Activated naive CD8-positive, alpha-beta T cell treated with anti-CD3 and anti-CD28 coated beads, Interleukin-2, amount 50 U/mL, for 24 hours (primary cell): Measurements from ENCODE around the gene KLHDC7B.
A peak's percentile ranks its signal among the peaks of the same experiment; 100 is the strongest.
"Not testable (repeated sequence)": the region's sequence is repeated elsewhere in the genome, so short reads cannot be mapped to it uniquely, and the experiment has no call there.

Experiments
- ATAC-seq: fragments of 150-1000 bp; cut with Tn5 transposase; one replicate; pipeline ENCODE4 v1.10.0; 2021
- DNase-seq: peaks from one replicate; pipeline ENCODE4 v3.0.0; 2021
- H3K27ac Mint-ChIP-seq: one replicate; pipeline ENCODE4 v1.8.0; 2021; ENCODE audit warnings: mild to moderate bottlenecking, mixed read lengths
- H3K27me3 Mint-ChIP-seq: one replicate; pipeline ENCODE4 v1.8.0; 2021; ENCODE audit warnings: mixed read lengths
- H3K36me3 Mint-ChIP-seq: one replicate; pipeline ENCODE4 v1.8.0; 2021; ENCODE audit warnings: low read depth, mixed read lengths
- H3K4me1 Mint-ChIP-seq: one replicate; pipeline ENCODE4 v1.8.0; 2021; ENCODE audit warnings: mixed read lengths
- H3K4me3 Mint-ChIP-seq: one replicate; pipeline ENCODE4 v1.8.0; 2021; ENCODE audit warnings: mild to moderate bottlenecking, moderate library complexity, mixed read lengths
- H3K9me3 Mint-ChIP-seq: one replicate; pipeline ENCODE4 v1.8.0; 2021; ENCODE audit warnings: mixed read lengths

The KLHDC7B gene

DNA sequence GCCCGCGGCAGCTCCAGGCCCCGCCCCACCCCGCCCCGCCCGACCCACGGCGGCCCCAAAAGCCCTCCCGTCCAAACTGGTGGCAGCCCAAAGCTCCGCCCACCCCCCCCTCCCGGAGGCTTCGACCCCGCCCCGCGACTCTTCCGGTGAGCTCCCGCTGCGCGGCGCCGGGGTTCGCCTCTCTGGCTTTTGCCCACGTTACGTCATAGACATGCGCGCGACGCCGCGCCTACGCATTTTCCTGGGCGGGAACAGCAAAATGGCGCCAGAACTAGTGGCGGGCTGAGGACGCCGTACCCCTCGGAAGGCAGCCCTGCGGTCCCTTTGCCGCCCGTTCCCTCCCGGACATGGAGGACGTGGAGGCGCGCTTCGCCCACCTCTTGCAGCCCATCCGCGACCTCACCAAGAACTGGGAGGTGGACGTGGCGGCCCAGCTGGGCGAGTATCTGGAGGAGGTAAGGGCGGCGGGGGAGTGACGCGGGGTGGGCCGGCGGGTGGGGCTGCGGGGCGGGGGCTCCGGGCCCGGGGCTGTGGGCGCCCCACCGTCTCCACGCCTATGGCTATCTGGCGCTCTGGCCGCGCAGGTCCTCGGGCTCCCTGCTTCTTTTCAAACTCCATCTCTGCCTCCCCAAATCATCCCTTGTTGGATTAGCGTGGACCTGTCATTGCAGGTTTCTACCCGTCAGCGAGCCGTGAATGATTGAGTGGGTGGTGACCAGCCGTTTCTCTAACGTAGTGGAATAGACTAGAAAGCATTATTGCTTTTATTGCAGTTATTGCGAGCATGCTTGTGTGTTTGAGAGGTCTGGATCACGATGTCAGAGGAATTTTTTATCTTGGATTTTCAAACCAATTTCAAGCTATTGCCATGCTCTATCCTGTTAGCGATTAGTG lies 37.5 kb upstream of the KLHDC7B start, which contains the start of gene NCAPH2:
TSS of gene NCAPH2 (plus strand) at position 234 of the 894 bp plus-strand sequence. CDS start at position 348, 114 bp downstream.
- no peaks in the 10 kb centered on the region for H3K27me3 Mint-ChIP-seq
- peak; percentile 99 for DNase-seq
- H3K4me3 Mint-ChIP-seq, result peak within 1 kb of the TSS; percentile 93
- peaks cover 27% of the 10 kb centered on the region for H3K4me1 Mint-ChIP-seq
- H3K9me3 Mint-ChIP-seq, result no peaks in the 10 kb centered on the region
- peak; percentile 61 for ATAC-seq
- peaks cover 13% of the 10 kb centered on the region for H3K36me3 Mint-ChIP-seq
- H3K27ac Mint-ChIP-seq, result peak within 1 kb of the TSS; percentile 87

- Mint-ChIP-seq H3K4me1 (peaks cover 27% of the 10 kb centered on the region), H3K9me3 (no peaks in the 10 kb centered on the region), H3K36me3 (peaks cover 13% of the 10 kb centered on the region), H3K27me3 (no peaks in the 10 kb centered on the region), H3K4me3 (peak overlapping the region; percentile 92), H3K27ac (peak overlapping the region; percentile 87)
- ATAC-seq (no peak), DNase-seq (no peak)
Observed at GRCh38 chr22:50508897-50509296, 36.8 kb upstream of the KLHDC7B start.

GRCh38 chr22:50513175-50513574 lies 32.5 kb upstream of the KLHDC7B start:
- peaks cover 26% of the 10 kb centered on the region for H3K36me3 Mint-ChIP-seq
- DNase-seq, result no peak

GRCh38 chr22:50516068-50516467 lies 29.6 kb upstream of the KLHDC7B start:
- peaks cover 26% of the 10 kb centered on the region for H3K36me3 Mint-ChIP-seq
- peaks cover 16% of the 10 kb centered on the region for H3K4me1 Mint-ChIP-seq
- H3K27me3 Mint-ChIP-seq, result no peaks in the 10 kb centered on the region
- ATAC-seq (no peak), DNase-seq (no peak)
- no peaks in the 10 kb centered on the region for H3K9me3 Mint-ChIP-seq
- no peak overlapping the region for H3K27ac Mint-ChIP-seq
- H3K4me3 Mint-ChIP-seq, result no peak overlapping the region

More at GRCh38 chr22:50513175-50513574, 32.5 kb upstream of the KLHDC7B start:
- no peak for ATAC-seq
- Mint-ChIP-seq H3K4me3 (no peak overlapping the region), H3K27ac (no peak overlapping the region), H3K9me3 (no peaks in the 10 kb centered on the region), H3K4me1 (peaks cover 30% of the 10 kb centered on the region), H3K27me3 (no peaks in the 10 kb centered on the region)

DNA sequence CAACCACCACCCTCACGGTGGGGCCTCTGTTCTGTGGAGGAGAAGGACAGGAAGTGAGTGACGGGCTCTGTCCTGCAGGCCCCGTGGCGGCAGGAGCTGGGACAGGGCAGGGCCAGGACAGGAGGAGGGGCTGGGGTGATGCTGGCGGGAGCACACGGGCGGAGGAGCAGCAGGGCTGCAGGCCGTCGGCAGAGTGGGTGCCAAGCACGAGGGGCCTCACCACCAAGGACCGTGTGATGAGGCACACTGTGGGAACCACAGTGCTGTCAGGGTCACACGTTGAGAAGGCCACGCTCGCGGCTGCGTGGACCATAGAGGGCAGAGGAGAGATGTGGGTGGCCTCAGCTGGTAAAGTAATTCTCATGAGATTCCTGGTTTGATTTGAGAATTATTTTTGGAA lies 28.8 kb upstream of the KLHDC7B start:
- no peak overlapping the region for H3K27ac Mint-ChIP-seq
- no peaks in the 10 kb centered on the region for H3K9me3 Mint-ChIP-seq
- H3K4me3 Mint-ChIP-seq, result no peak overlapping the region
- peaks cover 27% of the 10 kb centered on the region for H3K36me3 Mint-ChIP-seq
- ATAC-seq (no peak), DNase-seq (no peak)
- no peaks in the 10 kb centered on the region for H3K27me3 Mint-ChIP-seq
- H3K4me1 Mint-ChIP-seq, result peaks cover 15% of the 10 kb centered on the region

DNA sequence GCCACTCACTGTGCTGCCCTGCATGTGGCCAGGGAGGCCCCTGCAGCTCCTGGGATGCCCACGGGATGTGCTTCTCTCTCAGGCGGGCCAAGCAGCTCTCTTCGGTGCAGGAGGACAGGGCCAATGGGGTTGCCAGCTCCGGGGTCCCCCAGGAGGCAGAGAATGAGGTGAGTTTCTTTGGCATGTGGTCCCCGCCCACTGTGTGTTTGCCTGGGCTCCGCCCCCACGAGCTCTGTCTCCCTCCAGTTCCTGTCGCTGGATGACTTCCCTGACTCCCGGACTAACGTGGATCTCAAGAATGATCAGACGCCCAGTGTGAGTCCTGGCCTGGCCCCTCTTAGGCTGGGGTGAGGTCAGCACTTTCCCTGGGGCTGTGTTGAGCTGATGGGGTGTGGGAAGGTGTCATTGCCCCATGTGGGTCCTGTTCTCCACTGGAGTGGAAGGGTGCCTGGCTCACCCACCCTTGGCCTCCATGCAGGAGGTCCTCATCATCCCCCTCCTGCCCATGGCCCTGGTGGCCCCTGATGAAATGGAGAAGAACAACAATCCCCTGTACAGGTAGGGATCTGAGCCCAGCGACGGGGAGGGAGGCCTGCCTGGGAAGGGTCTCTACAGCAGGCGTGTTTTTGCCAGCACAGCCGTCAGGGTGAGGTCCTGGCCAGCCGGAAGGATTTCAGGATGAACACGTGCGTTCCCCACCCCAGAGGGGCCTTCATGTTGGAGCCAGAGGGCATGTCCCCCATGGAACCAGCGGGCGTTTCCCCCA lies 28.0 kb upstream of the KLHDC7B start:
- H3K27ac Mint-ChIP-seq, result no peak overlapping the region
- H3K27me3 Mint-ChIP-seq, result no peaks in the 10 kb centered on the region
- peaks cover 22% of the 10 kb centered on the region for H3K36me3 Mint-ChIP-seq

DNA sequence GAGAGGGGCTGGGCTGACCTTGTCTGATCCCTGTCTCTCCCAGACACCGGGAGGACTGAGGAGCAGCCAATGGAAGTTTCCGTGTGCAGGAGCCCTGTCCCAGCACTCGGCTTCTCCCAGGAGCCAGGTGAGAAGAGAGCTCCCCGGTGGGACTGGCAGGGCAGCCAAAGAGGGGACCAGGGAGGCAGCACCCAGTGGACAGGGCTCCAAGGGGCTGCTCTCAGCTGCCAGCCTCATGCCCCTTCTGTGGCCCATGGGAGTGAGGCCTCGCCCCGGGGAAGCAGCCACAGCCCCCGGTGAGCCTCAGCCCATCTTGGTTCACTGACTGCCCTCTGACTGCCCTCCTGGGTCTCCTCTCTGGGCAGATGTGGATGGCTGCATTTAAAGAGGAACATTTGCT lies 27.1 kb upstream of the KLHDC7B start:
- H3K27ac Mint-ChIP-seq, result no peak overlapping the region

More for the DNA sequence above, 28.0 kb upstream of the KLHDC7B start:
- ATAC-seq (no peak), DNase-seq (no peak)
- no peaks in the 10 kb centered on the region for H3K9me3 Mint-ChIP-seq
- peaks cover 7% of the 10 kb centered on the region for H3K4me1 Mint-ChIP-seq
- no peak overlapping the region for H3K4me3 Mint-ChIP-seq

DNA sequence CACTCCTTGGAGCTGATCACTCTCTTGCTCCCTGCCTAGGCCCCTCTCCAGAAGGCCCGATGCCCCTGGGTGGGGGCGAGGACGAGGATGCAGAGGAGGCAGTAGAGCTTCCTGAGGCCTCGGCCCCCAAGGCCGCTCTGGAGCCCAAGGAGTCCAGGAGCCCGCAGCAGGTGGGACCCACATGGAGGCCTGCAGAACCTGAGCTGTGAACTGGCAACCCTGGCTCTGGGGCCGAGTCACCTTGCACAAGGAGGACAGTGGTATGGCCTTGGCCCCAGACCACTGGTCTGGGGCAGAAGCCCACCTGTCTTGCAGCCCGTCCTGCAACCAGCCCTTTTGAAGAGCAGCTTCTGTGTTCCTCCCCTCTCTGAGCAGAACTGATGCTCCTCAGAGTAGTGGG lies 26.5 kb upstream of the KLHDC7B start:
- Mint-ChIP-seq H3K27me3 (no peaks in the 10 kb centered on the region), H3K9me3 (no peaks in the 10 kb centered on the region), H3K4me1 (peaks cover 9% of the 10 kb centered on the region), H3K4me3 (no peak overlapping the region), H3K27ac (no peak overlapping the region), H3K36me3 (peaks cover 23% of the 10 kb centered on the region)
- ATAC-seq (no peak), DNase-seq (no peak)

More for the DNA sequence above, 27.1 kb upstream of the KLHDC7B start:
- H3K4me1 Mint-ChIP-seq, result peaks cover 9% of the 10 kb centered on the region
- H3K9me3 Mint-ChIP-seq, result no peaks in the 10 kb centered on the region
- no peak for DNase-seq
- H3K4me3 Mint-ChIP-seq, result no peak overlapping the region
- no peak for ATAC-seq
- no peaks in the 10 kb centered on the region for H3K27me3 Mint-ChIP-seq
- peaks cover 23% of the 10 kb centered on the region for H3K36me3 Mint-ChIP-seq

GRCh38 chr22:50520184-50520583 lies 25.5 kb upstream of the KLHDC7B start:
- Mint-ChIP-seq H3K36me3 (peaks cover 25% of the 10 kb centered on the region), H3K4me1 (peaks cover 11% of the 10 kb centered on the region)
- not testable (repeated sequence) for H3K9me3 Mint-ChIP-seq, H3K27ac Mint-ChIP-seq, H3K27me3 Mint-ChIP-seq, H3K4me3 Mint-ChIP-seq, DNase-seq, ATAC-seq

- Mint-ChIP-seq H3K27ac (no peak overlapping the region), H3K9me3 (no peaks in the 10 kb centered on the region), H3K36me3 (peaks cover 25% of the 10 kb centered on the region), H3K4me3 (no peak overlapping the region), H3K4me1 (peaks cover 11% of the 10 kb centered on the region), H3K27me3 (no peaks in the 10 kb centered on the region)
- ATAC-seq (no peak), DNase-seq (no peak)
Observed at GRCh38 chr22:50520826-50521453, 24.8 kb upstream of the KLHDC7B start.

GRCh38 chr22:50521710-50522109 lies 24.0 kb upstream of the KLHDC7B start:
- ATAC-seq, result no peak
- Mint-ChIP-seq H3K27me3 (no peaks in the 10 kb centered on the region), H3K36me3 (peaks cover 25% of the 10 kb centered on the region), H3K27ac (no peak overlapping the region), H3K9me3 (no peaks in the 10 kb centered on the region), H3K4me1 (peaks cover 13% of the 10 kb centered on the region), H3K4me3 (no peak overlapping the region)
- DNase-seq, result no peak

DNA sequence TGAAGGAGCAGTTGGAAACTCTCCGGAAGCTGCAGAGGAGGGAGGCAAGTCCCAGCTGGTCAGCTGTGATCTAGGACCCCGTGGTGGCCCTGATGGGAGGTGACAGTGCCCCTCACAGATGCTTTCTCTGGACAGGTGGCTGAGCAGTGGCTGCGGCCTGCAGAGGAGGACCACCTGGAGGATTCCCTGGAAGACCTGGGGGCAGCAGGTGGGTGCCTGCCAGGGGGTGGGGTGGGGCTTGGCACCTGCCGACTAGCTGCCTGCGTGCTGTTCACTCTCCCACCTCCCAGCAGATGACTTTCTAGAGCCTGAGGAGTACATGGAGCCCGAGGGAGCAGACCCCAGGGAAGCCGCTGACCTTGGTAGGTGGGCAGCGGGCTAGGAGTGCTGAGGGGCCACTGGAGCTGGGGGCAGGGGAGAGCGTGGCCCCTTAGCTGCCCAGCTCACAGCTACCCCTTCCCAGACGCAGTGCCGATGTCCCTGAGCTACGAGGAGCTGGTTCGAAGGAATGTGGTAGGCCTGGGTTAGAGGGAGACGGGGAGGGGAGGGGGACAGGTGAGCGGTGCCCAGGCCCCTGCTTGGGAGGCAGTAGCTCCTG lies 23.4 kb upstream of the KLHDC7B start:
- Mint-ChIP-seq H3K27me3 (no peaks in the 10 kb centered on the region), H3K4me1 (peaks cover 19% of the 10 kb centered on the region), H3K4me3 (no peak overlapping the region), H3K27ac (no peak overlapping the region), H3K36me3 (peaks cover 21% of the 10 kb centered on the region), H3K9me3 (no peaks in the 10 kb centered on the region)
- DNase-seq, result no peak
- no peak for ATAC-seq

DNA sequence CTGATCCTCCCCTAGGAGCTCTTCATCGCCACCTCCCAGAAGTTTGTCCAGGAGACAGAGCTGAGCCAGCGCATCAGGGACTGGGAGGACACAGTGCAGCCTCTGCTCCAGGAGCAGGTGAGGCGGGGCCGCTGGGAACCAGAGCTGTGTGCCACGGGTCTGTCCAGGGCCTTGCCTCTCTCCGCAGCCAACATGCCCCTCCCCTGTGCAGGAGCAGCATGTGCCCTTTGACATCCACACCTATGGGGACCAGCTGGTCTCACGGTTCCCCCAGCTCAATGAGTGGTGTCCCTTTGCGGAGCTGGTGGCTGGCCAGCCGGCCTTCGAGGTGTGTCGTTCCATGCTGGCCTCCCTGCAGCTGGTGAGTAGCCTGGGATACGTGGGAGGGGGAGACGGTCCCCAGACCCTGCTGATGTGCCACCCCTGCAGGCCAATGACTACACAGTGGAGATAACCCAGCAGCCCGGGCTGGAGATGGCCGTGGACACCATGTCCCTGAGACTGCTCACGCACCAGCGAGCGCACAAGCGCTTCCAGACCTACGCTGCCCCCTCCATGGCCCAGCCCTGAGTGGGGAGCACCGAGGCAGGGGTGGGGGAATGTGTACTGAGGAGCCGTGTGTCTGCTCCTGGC lies 22.8 kb upstream of the KLHDC7B start:
- no peak for DNase-seq
- no peaks in the 10 kb centered on the region for H3K9me3 Mint-ChIP-seq
- peak overlapping the region; percentile 36 for H3K4me3 Mint-ChIP-seq
- ATAC-seq, result no peak
- peaks cover 17% of the 10 kb centered on the region for H3K36me3 Mint-ChIP-seq
- H3K27me3 Mint-ChIP-seq, result no peaks in the 10 kb centered on the region
- peaks cover 25% of the 10 kb centered on the region for H3K4me1 Mint-ChIP-seq
- H3K27ac Mint-ChIP-seq, result no peak overlapping the region

GRCh38 chr22:50523458-50523805 lies 22.3 kb upstream of the KLHDC7B start:
- no peak for DNase-seq
- Mint-ChIP-seq H3K9me3 (no peaks in the 10 kb centered on the region), H3K27ac (no peak overlapping the region), H3K27me3 (no peaks in the 10 kb centered on the region), H3K36me3 (peaks cover 20% of the 10 kb centered on the region), H3K4me1 (peaks cover 30% of the 10 kb centered on the region), H3K4me3 (peak overlapping the region; percentile 36)
- ATAC-seq, result no peak
